ENCODE results near the gene CDC42BPG.

CDC42BPG gene

GRCh38 chr11:64844330-64845128, at the start of gene CDC42BPG:
CDC42BPG (minus strand) TSS chr11:64844653; CDS start chr11:64844569, 84 bp downstream.
- H4K20me1 ChIP-seq (ENCODE audit: control insufficient read depth, insufficient read depth, low read depth, low read length) = no peaks in the 10 kb centered on the region
- peak within 1 kb of the TSS; percentile 71 for H3K4me2 ChIP-seq (ENCODE audit: low read length)
- no peaks in the 10 kb centered on the region for H3K9me3 ChIP-seq (ENCODE audit: control insufficient read depth, insufficient read depth, low read length)
- H3K27me3 ChIP-seq (ENCODE audit: control insufficient read depth, low read length) = no peaks in the 10 kb centered on the region
- TF ChIP-seq CTCF (IDR thresholded peaks at IDR 0.05; ENCODE audit: low read depth, low read length, poor library complexity, severe bottlenecking) = peak; percentile 74
- TF ChIP-seq EZH2phosphoT487 (IDR thresholded peaks at IDR 0.05; ENCODE audit: borderline replicate concordance, low read length) = no peak
- H3K27ac ChIP-seq (ENCODE audit: low read depth, low read length) = no peak within 1 kb of the TSS
- H3F3A ChIP-seq (ENCODE audit: control insufficient read depth, insufficient read depth) = peaks cover 32% of the 10 kb centered on the region
- peaks cover 45% of the 10 kb centered on the region for H3K4me1 ChIP-seq (ENCODE audit: control insufficient read depth, low read length)
- H3K79me2 ChIP-seq (ENCODE audit: control insufficient read depth, low read length) = no peaks in the 10 kb centered on the region
- peak within 1 kb of the TSS; percentile 76 for H3K4me3 ChIP-seq (ENCODE audit: low read length)
- no peaks in the 10 kb centered on the region for H3K36me3 ChIP-seq (ENCODE audit: control insufficient read depth, low read length)
- no peaks in the 10 kb centered on the region for H3K9me2 ChIP-seq (replicated peaks; ENCODE audit: control insufficient read depth, low read length)

GRCh38 chr11:64893194-64894069, 49.0 kb upstream of the CDC42BPG start:
- no peaks in the 10 kb centered on the region for H3K9me2 ChIP-seq (replicated peaks; ENCODE audit: control insufficient read depth, low read length)
- H3K4me3 ChIP-seq (ENCODE audit: low read length) = no peak overlapping the region

GRCh38 chr11:64892838-64893193, 48.4 kb upstream of the CDC42BPG start:
- H3K4me1 ChIP-seq (ENCODE audit: control insufficient read depth, low read length) = peaks cover 25% of the 10 kb centered on the region
- TF ChIP-seq EZH2phosphoT487 (IDR thresholded peaks at IDR 0.05; ENCODE audit: borderline replicate concordance, low read length) (no peak), CTCF (IDR thresholded peaks at IDR 0.05; ENCODE audit: low read depth, low read length, poor library complexity, severe bottlenecking) (no peak)
- H3K79me2 ChIP-seq (ENCODE audit: control insufficient read depth, low read length) = no peaks in the 10 kb centered on the region

More at GRCh38 chr11:64893194-64894069, 49.0 kb upstream of the CDC42BPG start:
- Histone ChIP-seq H3K27me3 (ENCODE audit: control insufficient read depth, low read length) (no peaks in the 10 kb centered on the region), H3K4me1 (ENCODE audit: control insufficient read depth, low read length) (peaks cover 19% of the 10 kb centered on the region), H3K79me2 (ENCODE audit: control insufficient read depth, low read length) (no peaks in the 10 kb centered on the region), H3K27ac (ENCODE audit: low read depth, low read length) (no peak overlapping the region), H3K9me3 (ENCODE audit: control insufficient read depth, insufficient read depth, low read length) (no peaks in the 10 kb centered on the region), H3K36me3 (ENCODE audit: control insufficient read depth, low read length) (peaks cover 7% of the 10 kb centered on the region; the same call in 1 of the 2 replicates), H3K4me2 (ENCODE audit: low read length) (no peak overlapping the region), H3F3A (ENCODE audit: control insufficient read depth, insufficient read depth) (0 out of 2 replicates have a peak, but pooled peaks cover 3% of the 10 kb centered on the region), H4K20me1 (ENCODE audit: control insufficient read depth, insufficient read depth, low read depth, low read length) (no peaks in the 10 kb centered on the region)
- TF ChIP-seq EZH2phosphoT487 (IDR thresholded peaks at IDR 0.05; ENCODE audit: borderline replicate concordance, low read length) = no peak
- TF ChIP-seq CTCF (IDR thresholded peaks at IDR 0.05; ENCODE audit: low read depth, low read length, poor library complexity, severe bottlenecking) = no peak

More at GRCh38 chr11:64892838-64893193, 48.4 kb upstream of the CDC42BPG start:
- Histone ChIP-seq H3K4me2 (ENCODE audit: low read length) (no peak overlapping the region), H3K36me3 (ENCODE audit: control insufficient read depth, low read length) (peaks cover 3% of the 10 kb centered on the region; the same call in 1 of the 2 replicates), H4K20me1 (ENCODE audit: control insufficient read depth, insufficient read depth, low read depth, low read length) (no peaks in the 10 kb centered on the region), H3K9me2 (replicated peaks; ENCODE audit: control insufficient read depth, low read length) (no peaks in the 10 kb centered on the region), H3K27me3 (ENCODE audit: control insufficient read depth, low read length) (no peaks in the 10 kb centered on the region), H3K9me3 (ENCODE audit: control insufficient read depth, insufficient read depth, low read length) (no peaks in the 10 kb centered on the region), H3K27ac (ENCODE audit: low read depth, low read length) (no peak overlapping the region), H3F3A (ENCODE audit: control insufficient read depth, insufficient read depth) (0 out of 2 replicates have a peak, but pooled peaks cover 3% of the 10 kb centered on the region), H3K4me3 (ENCODE audit: low read length) (no peak overlapping the region)
